Natural killer cell (primary cell): ENCODE measurements around the gene C16orf96. TPM values are rescaled to one million over a fixed set of nuclear protein-coding genes. Genes with fewer than 3 reads are reported as not detected.

Source experiments
- ATAC-seq, 3 donors: fragments of 150-1000 bp in 2 of 3; fragments of 200-7000 bp in 1 of 3; cut with Tn5 transposase; 1 replicate in 1 of 3; 2 replicates in 2 of 3; pipeline ENCODE4 v1.10.0; 2021; ENCODE audit warnings: mild to moderate bottlenecking in 2 of 3, moderate library complexity in 2 of 3
- DNase-seq, 2 donors: peaks; one replicate each; pipeline versions ENCODE4 v3.0.0 to v3.0.0-alpha.2; 2013 to 2021; ENCODE audit warnings: mixed read lengths in 1 of 2
- H3K27ac ChIP-seq: one replicate; pipeline ENCODE4 v1.5.1; 2013; ENCODE audit warnings: mild to moderate bottlenecking, low read length
- H3K27me3 ChIP-seq: one replicate; pipeline ENCODE4 v1.6.1; 2013; ENCODE audit warnings: low read length; ENCODE audit not compliant: control insufficient read depth, insufficient read depth
- H3K36me3 ChIP-seq: one replicate; pipeline ENCODE4 v1.6.1; 2013; ENCODE audit warnings: low read length; ENCODE audit not compliant: control insufficient read depth, insufficient read depth
- H3K4me1 ChIP-seq: one replicate; pipeline ENCODE4 v1.6.1; 2013; ENCODE audit warnings: low read length; ENCODE audit not compliant: control insufficient read depth, insufficient read depth
- H3K4me3 ChIP-seq: one replicate; pipeline ENCODE4 v1.5.1; 2013; ENCODE audit warnings: low read length
- H3K9me3 ChIP-seq: one replicate; pipeline ENCODE4 v1.6.1; 2013; ENCODE audit warnings: low read length; ENCODE audit not compliant: control insufficient read depth, insufficient read depth
- H3K27ac Mint-ChIP-seq, 2 donors: one replicate each; pipeline ENCODE4 v1.8.0; 2022; ENCODE audit warnings: mild to moderate bottlenecking in 2 of 2, mixed read lengths in 2 of 2, moderate library complexity in 1 of 2
- H3K27me3 Mint-ChIP-seq, 2 donors: one replicate each; pipeline ENCODE4 v1.8.0; 2022; ENCODE audit warnings: low read depth in 2 of 2, mixed read lengths in 2 of 2
- H3K36me3 Mint-ChIP-seq: one replicate; pipeline ENCODE4 v1.8.0; 2022; ENCODE audit warnings: mixed read lengths
- H3K4me1 Mint-ChIP-seq, 2 donors: one replicate each; pipeline ENCODE4 v1.8.0; 2022; ENCODE audit warnings: mixed read lengths in 2 of 2
- H3K4me3 Mint-ChIP-seq: one replicate; pipeline ENCODE4 v1.8.0; 2022; ENCODE audit warnings: mild to moderate bottlenecking, moderate library complexity, mixed read lengths
- H3K9me3 Mint-ChIP-seq, 2 donors: one replicate each; pipeline ENCODE4 v1.8.0; 2022; ENCODE audit warnings: mixed read lengths in 2 of 2
- WGBS: methylation state at CpG from one replicate; pipeline ENCODE4 v1.1.7; 2013; ENCODE audit warnings: missing lambda C conversion rate; ENCODE audit not compliant: insufficient coverage; 5-methylcytosine and 5-hydroxymethylcytosine counted together
- intact Hi-C: fragments of 100-400 bp; cut with micrococcal nuclease; formaldehyde crosslinking; loops from one replicate; pipeline ENCODE4 v1.14.2; 2022
- total RNA-seq, 4 donors: library from RNA; stranded (reverse); fragments of 120-200 nt in 1 of 4; gene quantifications; one replicate each; pipeline versions ENCODE4 v1.2.3 to v1.2.4, GENCODE V29; 2013 to 2022
- TF ChIP-seq, protein P1 (sequence below): fragments of 200-600 bp; IDR thresholded peaks from one replicate; pipeline ENCODE4 v1.8.0; 2022; ENCODE audit warnings: antibody characterized with exemption

C16orf96 gene
- total RNA-seq, 3 donors from 2014 or later (not counting 1 experiment from before 2014, with no cell fraction given), result 0.35 to 0.61 (median 0.43) TPM

DNA sequence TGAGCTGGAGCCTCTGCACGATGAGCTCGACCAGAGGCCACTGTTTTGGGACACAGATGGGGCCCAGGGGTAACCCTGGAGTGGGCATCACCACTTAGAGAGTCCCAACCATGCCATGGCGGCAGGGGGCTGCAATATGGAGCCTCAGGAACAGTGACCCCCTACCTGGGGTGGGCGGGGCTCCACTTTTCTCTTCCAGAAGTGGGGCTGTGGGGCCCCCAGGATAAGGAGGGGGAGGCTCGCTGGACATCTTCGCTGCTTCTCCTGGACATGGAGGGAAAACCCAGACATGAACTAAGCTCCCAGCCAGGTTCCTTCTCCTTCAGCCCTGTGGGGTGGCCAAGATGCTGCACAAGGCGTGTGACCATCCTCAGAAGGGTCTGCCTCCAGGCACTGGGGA, 42.3 kb upstream of the C16orf96 start:
- TF ChIP-seq, protein P1, sequence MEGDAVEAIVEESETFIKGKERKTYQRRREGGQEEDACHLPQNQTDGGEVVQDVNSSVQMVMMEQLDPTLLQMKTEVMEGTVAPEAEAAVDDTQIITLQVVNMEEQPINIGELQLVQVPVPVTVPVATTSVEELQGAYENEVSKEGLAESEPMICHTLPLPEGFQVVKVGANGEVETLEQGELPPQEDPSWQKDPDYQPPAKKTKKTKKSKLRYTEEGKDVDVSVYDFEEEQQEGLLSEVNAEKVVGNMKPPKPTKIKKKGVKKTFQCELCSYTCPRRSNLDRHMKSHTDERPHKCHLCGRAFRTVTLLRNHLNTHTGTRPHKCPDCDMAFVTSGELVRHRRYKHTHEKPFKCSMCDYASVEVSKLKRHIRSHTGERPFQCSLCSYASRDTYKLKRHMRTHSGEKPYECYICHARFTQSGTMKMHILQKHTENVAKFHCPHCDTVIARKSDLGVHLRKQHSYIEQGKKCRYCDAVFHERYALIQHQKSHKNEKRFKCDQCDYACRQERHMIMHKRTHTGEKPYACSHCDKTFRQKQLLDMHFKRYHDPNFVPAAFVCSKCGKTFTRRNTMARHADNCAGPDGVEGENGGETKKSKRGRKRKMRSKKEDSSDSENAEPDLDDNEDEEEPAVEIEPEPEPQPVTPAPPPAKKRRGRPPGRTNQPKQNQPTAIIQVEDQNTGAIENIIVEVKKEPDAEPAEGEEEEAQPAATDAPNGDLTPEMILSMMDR, result no peak
- no peak for DNase-seq
- Histone ChIP-seq H3K27me3 (no peaks in the 10 kb centered on the region), H3K36me3 (peaks cover 39% of the 10 kb centered on the region), H3K4me3 (no peak overlapping the region), H3K9me3 (no peaks in the 10 kb centered on the region), H3K4me1 (peaks cover 80% of the 10 kb centered on the region), H3K27ac (peak overlapping the region; percentile 91)
- no peak for ATAC-seq
- WGBS, result 91% methylated on average over 7 of the region's 7 CpGs
- Mint-ChIP-seq H3K27me3 (no peaks in the 10 kb centered on the region), H3K4me3 (peak overlapping the region; percentile 87), H3K27ac (peak overlapping the region; percentile 93 to 98), H3K9me3 (no peaks in the 10 kb centered on the region), H3K36me3 (no peaks in the 10 kb centered on the region), H3K4me1 (peaks cover 64 to 65% of the 10 kb centered on the region in 2 donors)
- intact Hi-C loops, result no loop called here

DNA sequence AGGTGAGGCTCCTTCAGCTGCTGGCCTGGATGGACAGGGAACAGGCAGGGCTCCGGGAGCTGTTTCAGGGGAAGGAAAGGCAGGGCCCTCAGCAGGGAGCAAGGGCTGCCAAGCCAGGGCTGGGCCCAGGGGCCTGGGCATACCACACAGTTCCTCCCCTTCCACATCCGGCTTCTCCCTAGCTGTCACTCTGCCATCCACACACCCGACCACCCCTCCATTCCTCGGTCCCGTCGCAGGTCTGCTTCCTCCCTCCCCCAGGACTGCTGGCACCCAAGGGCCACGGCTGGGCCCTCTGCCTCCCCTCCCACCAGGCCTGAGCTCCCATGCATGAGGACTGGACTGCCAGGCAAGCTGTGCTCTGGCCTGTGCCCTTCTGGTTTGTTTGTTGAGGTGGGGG, 41.5 kb upstream of the C16orf96 start:
- WGBS, result 12% methylated on average over 7 of the region's 7 CpGs
- H3K27me3 ChIP-seq, result no peaks in the 10 kb centered on the region
- H3K36me3 Mint-ChIP-seq, result no peaks in the 10 kb centered on the region
- peaks cover 65% of the 10 kb centered on the region in 2 donors for H3K4me1 Mint-ChIP-seq
- peaks cover 86% of the 10 kb centered on the region for H3K4me1 ChIP-seq
- H3K4me3 Mint-ChIP-seq, result peak overlapping the region; percentile 87
- peak overlapping the region; percentile 93 to 98 for H3K27ac Mint-ChIP-seq
- H3K4me3 ChIP-seq, result no peak overlapping the region
- ATAC-seq (peak in 2 of 3 donors; percentile 23 to 36), DNase-seq (no peak)
- no peaks in the 10 kb centered on the region for H3K9me3 ChIP-seq
- no peaks in the 10 kb centered on the region for H3K27me3 Mint-ChIP-seq
- intact Hi-C loops, result no loop called here
- TF ChIP-seq, protein P1, result no peak
- H3K36me3 ChIP-seq, result peaks cover 32% of the 10 kb centered on the region
- H3K27ac ChIP-seq, result peak overlapping the region; percentile 91
- H3K9me3 Mint-ChIP-seq, result no peaks in the 10 kb centered on the region

DNA sequence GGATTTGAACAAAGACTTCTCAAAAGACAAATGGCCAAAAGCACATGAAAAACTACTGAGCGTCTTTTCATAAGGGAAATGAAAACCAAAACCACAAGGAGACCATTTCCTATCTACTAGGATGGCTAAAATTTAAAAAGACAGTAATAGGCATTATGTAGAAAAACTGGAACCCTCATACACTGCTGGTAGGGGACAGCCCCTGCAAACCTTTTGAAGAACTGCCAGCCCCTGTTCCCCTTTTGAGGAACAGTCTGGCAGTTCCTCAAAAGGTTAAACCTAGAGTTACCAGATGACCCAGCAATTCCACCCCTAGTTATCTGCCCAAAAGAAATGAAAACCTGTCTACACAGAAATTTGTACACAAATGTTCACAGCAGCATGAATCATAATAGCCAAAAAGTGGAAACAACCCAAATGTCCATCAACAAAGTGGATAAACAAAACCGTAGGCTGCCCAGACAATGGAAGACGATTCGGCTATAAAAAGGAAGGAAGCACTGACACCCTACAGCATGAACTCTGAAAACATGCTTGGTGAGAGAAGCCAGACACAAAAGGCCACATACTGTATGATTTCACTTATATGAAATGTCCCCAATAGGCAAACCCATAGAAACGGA, 40.4 kb upstream of the C16orf96 start:
- WGBS, result 0% methylated on average over 4 of the region's 5 CpGs
- H3K9me3 Mint-ChIP-seq, result no peaks in the 10 kb centered on the region
- DNase-seq (peak in 1 of 2 donors; percentile 38), ATAC-seq (peak; percentile 52 to 60 (median 57))
- peaks cover 57 to 59% of the 10 kb centered on the region in 2 donors for H3K4me1 Mint-ChIP-seq
- no peaks in the 10 kb centered on the region for H3K27me3 ChIP-seq
- peak overlapping the region; percentile 91 for H3K27ac ChIP-seq
- H3K36me3 ChIP-seq, result peaks cover 23% of the 10 kb centered on the region
- intact Hi-C loops, result no loop called here
- peak overlapping the region; percentile 87 for H3K4me3 Mint-ChIP-seq
- no peaks in the 10 kb centered on the region for H3K9me3 ChIP-seq
- H3K27me3 Mint-ChIP-seq, result no peaks in the 10 kb centered on the region
- peak overlapping the region; percentile 13 for H3K4me3 ChIP-seq
- peak overlapping the region; percentile 93 to 98 for H3K27ac Mint-ChIP-seq
- H3K36me3 Mint-ChIP-seq, result no peaks in the 10 kb centered on the region
- TF ChIP-seq, protein P1, result no peak
- H3K4me1 ChIP-seq, result peaks cover 75% of the 10 kb centered on the region
